GM04504 (cell line): Measurements from ENCODE around the gene GDF15.
"Not testable (repeated sequence)": the region's sequence is repeated elsewhere in the genome, so short reads cannot be mapped to it uniquely, and the experiment has no call there.

Experiments used
- DNase-seq: peaks from one replicate; pipeline ENCODE4 v3.0.0-alpha.2; 2012; ENCODE audit warnings: low read depth

Gene GDF15, protein sequence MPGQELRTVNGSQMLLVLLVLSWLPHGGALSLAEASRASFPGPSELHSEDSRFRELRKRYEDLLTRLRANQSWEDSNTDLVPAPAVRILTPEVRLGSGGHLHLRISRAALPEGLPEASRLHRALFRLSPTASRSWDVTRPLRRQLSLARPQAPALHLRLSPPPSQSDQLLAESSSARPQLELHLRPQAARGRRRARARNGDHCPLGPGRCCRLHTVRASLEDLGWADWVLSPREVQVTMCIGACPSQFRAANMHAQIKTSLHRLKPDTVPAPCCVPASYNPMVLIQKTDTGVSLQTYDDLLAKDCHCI

DNA sequence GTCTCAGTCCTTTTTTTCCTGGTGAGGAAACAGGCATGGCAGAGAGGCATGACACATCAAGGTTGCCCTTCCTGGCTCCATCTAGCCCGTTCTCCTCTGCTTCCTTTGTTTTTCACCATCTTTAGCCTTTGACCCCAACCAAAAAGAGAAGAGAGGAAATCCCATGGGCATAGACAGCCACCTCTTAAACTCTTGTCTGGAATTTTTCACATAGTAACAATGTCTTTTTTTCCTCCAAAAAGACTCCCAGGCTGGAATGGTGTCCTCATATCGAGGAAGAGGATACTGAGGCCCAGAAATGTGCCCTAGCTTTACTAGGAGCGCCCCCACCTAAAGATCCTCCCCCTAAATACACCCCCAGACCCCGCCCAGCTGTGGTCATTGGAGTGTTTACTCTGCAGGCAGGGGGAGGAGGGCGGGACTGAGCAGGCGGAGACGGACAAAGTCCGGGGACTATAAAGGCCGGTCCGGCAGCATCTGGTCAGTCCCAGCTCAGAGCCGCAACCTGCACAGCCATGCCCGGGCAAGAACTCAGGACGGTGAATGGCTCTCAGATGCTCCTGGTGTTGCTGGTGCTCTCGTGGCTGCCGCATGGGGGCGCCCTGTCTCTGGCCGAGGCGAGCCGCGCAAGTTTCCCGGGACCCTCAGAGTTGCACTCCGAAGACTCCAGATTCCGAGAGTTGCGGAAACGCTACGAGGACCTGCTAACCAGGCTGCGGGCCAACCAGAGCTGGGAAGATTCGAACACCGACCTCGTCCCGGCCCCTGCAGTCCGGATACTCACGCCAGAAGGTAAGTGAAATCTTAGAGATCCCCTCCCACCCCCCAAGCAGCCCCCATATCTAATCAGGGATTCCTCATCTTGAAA is at the start of gene GDF15:
TSS of gene GDF15 (plus strand) at position 484 of the 868 bp plus-strand sequence. CDS start at position 516, 32 bp downstream.
- DNase-seq, result peak; percentile 92

DNA sequence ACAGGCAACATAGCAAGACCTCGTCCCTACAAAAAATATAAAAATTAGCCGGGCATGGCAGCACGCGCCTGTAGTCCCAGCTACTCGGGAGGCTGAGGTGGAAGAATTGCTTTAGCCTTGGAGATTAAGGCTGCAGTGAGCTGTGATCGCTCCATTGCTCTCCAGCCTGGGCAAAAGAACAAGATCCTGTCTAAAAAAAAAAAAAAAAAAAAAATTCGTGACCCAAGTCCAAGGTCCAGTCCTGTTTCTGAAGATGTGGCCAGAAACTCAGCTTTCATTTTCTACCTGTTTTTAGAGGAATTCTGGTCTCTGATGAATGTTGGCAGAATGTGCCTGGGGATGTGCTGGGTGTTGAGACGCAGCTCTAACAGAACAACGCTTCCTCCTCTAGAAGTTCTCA is 47.4 kb upstream of the GDF15 start:
- no peak for DNase-seq

DNA sequence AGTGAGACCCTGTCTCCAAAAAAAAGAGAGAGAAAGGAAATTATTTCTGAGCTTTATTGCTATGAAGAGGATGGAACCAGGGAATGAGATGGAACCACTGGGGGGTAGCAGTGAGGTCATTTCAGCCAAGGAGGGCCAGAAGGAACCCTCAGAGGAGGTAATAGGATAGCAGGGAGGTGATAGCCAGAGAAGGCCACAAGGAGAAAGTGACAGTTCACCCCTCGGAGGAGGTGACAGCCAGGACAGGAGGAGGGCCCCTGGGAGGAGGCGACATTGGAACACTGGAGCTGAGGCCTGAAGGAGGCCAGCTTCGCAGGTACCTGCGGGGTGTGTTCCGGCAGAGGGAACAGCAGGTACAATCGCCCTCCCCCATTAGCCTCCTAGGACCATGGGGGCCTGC is 46.2 kb upstream of the GDF15 start:
- no peak for DNase-seq

- no peak for DNase-seq
Observed at GRCh38 chr19:18340190-18340989, 45.6 kb upstream of the GDF15 start, which contains the start of gene PGPEP1. Gene PGPEP1, plus strand, starts transcription at chr19:18340598. Its CDS starts 84 bp downstream, at chr19:18340682.

DNA sequence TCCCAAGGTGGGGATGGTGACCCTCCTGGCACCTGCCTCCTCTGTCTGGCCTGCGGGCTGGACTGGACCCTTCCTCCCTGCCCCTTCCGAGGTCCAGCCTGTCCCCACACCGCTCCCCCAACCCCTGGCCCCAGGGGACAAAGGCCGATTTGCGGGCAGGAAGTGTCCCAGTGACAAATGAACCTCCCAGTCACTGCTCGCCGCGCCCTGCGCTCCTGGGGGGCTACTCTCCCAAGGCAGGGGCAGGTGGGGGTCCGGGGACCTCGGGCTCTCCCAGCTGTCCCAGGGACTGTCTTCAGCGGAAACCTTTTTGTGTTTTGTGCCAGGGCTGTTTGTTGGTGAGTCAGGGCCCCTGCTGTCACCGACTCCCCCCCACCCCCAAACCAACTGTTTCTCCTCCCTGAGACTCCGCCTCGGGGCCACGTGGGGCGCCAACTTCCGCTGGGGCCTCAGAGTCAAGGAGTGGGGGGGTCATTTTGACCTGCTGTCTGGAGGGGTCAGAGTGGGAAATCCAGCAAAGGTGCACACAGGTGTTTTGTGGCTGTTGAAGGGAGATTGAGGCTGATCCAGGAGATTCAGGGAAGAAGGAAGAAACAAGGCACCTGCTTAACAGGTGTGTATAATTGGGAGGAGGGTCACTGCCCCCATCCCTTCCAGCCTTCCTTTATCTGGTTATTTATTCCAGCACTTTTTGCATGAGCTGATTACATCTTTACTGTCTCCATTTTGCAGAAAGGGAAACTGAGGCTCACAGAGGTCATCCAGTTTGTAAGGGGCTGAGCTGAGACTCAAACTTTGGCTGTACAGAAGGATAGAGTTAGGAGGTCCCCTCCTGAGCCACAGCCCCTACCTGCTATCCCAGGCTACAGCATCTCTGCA is 44.7 kb upstream of the GDF15 start:
- DNase-seq, result no peak

DNA sequence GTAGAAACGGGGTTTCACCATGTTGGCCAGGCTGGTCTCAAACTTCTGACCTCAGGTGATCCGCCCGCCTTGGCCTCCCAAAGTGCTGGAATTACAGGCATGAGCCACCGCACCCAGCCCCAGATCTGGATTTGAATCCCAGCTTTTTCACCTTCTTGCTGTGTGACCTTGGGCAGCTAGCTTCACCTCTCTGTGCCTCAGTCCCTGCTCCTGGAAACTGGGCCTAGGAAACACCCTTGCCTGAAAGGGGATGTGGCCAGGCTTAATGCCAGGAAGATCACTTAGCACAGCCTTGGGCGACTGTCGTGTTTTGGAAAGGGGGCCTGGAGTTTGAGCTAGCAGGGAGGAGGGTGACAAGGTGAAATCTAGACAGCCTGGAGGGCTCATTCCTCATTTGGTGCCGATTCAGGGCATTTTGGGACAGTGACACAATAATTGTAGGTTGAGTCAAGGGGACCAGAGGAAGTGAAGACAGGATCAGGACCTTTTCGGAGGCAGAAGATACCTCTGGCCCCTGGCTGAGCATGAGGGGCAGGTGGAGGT is 43.8 kb upstream of the GDF15 start:
- DNase-seq, result no peak

DNA sequence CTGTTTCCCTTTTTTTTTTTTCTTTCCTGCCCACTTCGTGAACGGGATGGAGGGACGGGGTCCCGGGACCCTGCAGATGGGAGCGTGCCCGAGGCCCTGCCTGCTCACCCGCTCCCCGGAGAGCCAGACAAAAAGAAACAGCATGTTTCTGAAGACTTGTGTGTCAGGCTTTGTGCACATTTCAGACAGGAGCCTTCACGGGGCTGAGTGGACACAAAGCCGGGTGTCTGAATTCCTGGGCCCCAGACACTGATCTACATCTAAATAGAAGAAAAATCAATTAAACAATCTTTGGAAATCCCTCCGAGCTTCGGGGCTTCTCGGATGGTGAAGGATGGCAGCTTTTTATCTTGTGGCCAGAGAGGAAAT is 41.4 kb upstream of the GDF15 start:
- no peak for DNase-seq

DNA sequence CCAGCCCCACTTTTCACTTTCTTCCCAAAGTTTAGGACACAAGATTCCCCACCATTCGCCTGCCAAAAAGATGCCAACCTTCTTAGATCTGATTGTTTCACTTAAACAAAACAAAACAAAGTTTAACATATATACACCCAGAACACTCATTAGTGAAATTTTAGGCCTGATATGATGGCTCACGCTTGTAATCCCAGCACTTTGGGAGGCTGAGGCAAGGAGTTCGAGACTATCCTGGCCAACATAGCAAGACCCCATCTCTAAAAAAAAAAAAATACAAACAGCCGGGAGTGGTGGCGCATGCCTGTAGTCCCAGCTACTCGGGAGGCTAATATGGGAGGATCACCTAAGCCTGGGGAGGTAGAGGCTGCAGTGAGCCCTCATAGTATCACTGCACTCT is 40.7 kb upstream of the GDF15 start:
- DNase-seq, result no peak

GRCh38 chr19:18346091-18346490 is 39.9 kb upstream of the GDF15 start:
- no peak for DNase-seq

DNA sequence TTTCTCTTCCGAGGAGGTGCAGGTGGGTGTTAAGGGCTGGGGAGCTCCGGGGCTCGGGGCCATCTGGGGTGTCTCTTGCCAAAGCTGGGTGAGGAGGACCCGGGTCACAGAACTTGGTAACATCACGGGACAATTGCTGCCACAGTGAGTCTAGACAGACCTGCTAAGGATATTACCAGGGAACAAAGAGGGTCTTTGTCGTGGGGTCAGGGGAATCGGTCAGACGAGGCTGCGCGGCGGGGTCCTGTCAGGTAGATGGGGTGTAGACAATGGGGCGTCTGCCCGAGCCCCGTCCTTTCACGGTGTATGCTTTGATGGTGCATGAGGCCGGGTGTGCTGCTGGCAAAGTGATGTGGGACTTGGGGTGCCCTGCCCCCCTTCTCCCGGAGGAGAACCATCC is 37.8 kb upstream of the GDF15 start:
- no peak for DNase-seq

DNA sequence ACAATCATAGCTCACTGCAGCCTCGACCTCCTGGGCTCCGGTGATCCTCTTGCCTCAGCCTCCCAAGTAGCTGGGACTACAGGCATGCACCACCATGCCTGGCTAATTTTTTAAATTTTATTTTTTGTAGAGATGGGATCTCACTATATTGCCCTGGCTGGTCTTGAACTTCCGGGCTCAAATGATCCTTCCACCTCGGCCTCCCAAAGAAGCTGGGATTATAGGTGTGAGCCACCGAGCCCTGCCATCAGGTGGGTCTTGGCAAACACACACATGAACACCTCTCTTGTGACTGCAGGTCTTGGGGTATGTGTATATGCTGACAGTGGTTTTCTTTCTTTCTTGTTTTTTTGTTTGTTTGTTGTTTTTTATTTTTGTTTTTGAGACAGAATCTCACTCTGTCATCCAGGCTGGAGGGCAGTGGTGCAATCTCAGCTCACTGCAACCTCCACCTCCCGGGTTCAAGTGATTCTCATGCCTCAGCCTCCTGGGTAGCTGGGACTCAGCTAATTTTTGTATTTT is 37.1 kb upstream of the GDF15 start:
- not testable (repeated sequence) for DNase-seq

- no peak for DNase-seq
Observed at GRCh38 chr19:18349524-18350128, 36.3 kb upstream of the GDF15 start.

DNA sequence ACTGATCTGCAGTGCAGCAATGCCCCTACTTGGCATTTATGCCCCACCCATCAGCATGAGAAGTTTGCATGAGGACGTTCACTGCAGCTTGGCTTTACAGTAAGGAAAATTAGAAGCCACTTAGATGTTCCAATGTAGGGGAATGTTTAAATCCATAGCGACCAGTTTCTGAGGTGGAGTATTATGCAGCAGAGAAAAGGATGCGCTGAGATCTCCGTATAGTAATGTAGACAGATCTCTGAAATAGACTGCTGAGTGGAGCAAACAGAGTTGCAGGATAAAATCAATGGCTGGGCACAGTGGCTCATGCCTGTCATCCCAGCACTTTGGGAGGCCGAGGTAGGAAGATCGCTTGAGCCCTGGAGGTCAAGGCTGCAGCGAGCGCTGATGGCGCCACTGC is 35.5 kb upstream of the GDF15 start:
- no peak for DNase-seq

DNA sequence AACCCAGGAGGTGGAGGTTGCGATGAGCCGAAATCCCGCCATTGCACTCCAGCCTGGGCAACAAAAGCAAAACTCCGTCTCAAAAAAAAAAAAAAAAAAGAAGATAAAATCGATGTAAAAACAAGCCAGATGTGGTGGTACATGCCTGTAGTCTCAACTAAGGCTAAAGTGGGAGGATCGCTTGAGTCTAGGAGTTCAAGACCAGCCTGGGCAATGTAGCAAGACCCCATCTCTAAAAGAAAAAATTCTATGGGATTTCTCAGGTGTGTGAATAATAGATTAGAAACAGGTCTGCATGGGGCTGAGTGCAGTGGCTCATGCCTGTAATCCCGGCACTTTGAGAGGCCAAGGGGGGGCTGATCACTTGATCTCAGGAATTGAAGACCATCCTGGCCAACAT is 34.4 kb upstream of the GDF15 start:
- no peak for DNase-seq

GRCh38 chr19:18353378-18354005 is 32.5 kb upstream of the GDF15 start:
- DNase-seq, result no peak

- DNase-seq, result not testable (repeated sequence)
Observed at GRCh38 chr19:18354743-18355142, 31.2 kb upstream of the GDF15 start.

DNA sequence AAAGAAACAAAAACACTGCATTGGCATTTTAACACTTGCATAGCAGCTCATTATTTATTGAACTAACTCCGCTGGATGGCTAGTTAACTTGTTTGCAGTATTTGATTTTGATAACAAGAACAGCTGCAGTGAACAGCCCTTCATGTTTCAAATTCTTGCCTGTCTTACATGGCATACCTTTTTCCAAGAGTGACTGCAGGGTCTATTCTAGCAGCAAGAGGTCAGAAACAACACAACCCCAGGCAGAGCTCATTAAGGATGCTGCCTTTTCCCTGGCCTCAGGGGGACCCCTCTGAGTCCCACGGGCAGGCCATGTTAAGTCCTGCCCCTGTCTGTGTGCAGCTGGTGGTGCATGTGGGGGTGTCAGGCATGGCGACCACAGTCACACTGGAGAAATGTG is 28.9 kb upstream of the GDF15 start:
- DNase-seq, result no peak

GRCh38 chr19:18361646-18362045 is 24.3 kb upstream of the GDF15 start:
- DNase-seq, result no peak

GRCh38 chr19:18362934-18363542 is 22.9 kb upstream of the GDF15 start:
- DNase-seq, result no peak

- DNase-seq, result no peak
Observed at GRCh38 chr19:18363787-18364186, 22.2 kb upstream of the GDF15 start.
